GM18498 (cell line): ENCODE results near the gene E2F3.
"Not testable (repeated sequence)": the region's sequence is repeated elsewhere in the genome, so short reads cannot be mapped to it uniquely, and the experiment has no call there.

Experiments used
- ATAC-seq: cut with Tn5 transposase; IDR thresholded peaks from one replicate; pipeline ENCODE4 v1.9.1; 2021; ENCODE audit warnings: mild to moderate bottlenecking, moderate library complexity; ENCODE audit not compliant: unreplicated experiment

E2F3 gene

DNA sequence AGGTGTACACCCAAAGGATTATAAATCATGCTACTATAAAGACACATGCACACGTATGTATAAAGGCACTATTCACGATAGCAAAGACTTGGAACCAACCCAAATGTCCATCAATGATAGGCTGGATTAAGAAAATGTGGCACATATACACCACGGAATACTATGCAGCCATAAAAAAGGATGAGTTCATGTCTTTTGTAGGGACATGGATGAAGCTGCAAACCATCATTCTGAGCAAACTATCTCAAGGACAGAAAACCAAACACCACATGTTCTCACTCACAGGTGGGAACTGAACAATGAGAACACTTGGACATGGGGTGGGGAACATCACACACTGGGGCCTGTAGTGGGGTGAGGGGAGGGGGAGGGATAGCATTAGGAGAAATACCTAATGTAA is 123.5 kb downstream of the E2F3 start:
- not testable (repeated sequence) for ATAC-seq

DNA sequence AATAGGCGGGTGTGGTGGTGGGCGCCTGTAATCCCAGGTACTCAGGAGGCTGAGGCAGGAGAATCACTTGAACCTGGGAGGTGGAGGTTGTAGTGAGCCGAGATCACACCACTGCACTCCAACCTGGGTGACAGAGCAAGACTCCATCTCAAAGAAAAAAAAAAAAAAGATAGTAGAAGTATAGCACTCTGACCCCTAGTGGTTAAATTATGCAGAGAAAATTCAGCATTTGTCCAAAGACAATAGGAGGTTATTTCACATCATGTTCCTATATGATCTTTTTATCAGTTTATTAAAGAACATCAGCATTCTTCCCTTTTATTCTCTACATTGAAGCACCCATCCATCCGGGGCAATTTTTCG is 127.4 kb downstream of the E2F3 start:
- ATAC-seq, result peak; percentile 58

DNA sequence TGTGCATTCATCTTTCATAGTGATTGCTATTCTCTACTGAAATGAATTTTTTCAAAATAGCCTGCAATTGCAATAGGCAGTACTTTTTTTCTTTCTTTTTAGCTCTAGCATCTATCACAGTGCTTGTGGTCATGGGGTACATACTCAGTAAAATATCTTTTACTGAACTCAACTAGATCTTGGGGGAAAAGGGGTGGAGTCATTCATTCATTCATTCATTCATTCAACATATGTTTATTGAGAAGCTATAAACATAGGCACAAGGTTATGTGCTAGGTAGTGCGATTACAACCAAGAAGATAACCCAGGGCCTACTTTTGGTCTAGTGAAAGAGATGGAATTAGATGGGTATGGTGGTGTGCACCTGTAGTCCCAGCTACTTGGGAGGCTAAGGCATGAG is 131.2 kb downstream of the E2F3 start:
- ATAC-seq, result no peak

DNA sequence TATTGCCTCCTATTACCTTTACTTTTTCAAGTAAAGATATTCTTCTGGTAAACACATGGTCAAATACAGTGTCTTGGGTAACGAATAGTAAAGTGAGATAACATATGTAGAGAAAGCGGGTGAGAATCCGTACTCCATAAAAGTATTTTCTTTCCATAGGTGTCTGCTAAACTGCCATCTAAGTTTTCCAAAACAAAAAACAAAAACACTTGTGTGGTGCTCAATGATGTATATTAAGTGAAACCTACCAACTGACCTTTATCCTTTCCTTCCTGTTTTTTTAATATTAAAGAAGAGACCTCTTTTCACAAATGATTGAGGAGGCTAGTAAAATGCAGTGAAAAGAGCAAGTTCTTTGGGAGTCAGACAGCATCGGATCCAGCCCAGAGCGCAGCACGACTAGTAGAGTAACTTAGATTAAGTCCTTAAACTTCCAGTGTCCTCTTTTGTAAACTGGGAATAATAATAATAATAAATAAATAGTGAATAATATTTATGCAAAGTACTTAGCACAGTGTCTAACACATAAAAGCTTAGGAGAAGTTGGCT is 132.1 kb downstream of the E2F3 start:
- ATAC-seq, result no peak

DNA sequence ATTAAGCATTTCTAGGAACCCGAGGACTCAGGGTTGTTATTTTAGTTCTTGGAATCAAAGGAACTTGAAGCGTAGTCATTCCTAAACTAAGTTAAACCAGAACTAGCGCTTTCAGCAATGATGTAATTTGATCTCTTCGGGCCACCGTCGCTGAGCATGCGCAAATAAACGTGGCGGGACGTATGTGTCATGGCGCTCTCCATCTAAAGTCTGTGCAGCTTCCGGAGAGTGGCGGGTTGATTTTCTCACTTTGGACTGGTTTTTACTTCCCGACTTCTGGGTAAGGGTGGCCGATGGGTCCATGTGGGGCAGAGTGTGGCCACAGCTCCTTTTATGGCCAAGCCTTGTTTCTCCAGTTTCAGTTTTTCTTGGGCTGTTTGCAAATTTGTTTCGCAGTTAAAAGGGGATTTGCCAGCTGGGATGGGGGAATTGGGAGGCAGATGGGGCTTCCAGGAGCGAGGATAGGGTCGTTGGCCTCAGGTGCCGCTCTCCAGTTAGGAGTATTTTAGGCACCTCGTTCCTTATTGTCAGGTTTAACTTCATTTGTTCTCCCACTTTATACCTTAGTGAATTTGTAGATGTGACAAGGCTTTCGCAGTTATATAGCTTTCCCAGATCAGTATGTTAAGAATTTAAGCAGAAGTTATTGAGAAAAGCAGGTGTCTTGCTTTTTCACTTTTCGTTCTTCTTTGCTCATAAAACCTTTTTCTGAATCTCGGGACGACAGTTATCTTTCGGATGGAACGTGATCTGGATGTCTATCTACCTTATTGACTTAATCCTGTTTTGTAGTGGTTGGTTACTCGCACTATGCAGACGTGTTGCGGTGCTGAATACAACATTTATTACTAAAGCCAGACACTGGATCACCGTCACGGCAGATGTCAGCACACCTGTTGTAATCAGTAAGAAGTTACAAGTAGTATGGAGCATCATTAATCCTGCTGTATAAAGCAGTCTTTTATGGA is 132.9 kb downstream of the E2F3 start, which contains the start of gene CDKAL1:
TSS of gene CDKAL1 (plus strand) at position 163 of the 968 bp plus-strand sequence. CDS start 11,894 bp downstream, outside the sequence.
- peak; percentile 87 for ATAC-seq

GRCh38 chr6:20538131-20538662 is 136.5 kb downstream of the E2F3 start:
- no peak for ATAC-seq

- no peak for ATAC-seq
Measured at GRCh38 chr6:20538907-20539306, 137.2 kb downstream of the E2F3 start.

- no peak for ATAC-seq
Measured at GRCh38 chr6:20539387-20539786, 137.7 kb downstream of the E2F3 start.

- no peak for ATAC-seq
Measured at GRCh38 chr6:20540683-20541082, 139.0 kb downstream of the E2F3 start.

DNA sequence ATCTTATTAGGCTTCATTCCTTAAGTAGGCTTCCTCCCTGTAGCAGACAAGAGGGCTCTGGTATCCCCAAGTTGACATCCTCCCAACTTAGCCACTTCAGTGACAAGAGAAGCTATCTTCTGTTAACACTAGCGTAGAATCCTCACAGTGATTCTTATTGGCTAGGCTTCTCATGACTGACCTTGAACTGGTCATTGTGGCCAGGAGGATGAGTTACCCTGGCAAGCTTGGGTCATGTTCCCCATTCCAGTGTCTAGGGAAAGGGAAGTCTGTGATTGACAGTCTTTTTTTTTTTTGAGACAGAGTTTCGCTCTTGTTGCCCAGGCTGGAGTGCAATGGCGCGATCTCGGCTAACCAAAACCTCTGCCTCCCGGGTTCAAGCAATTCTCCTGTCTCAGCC is 139.7 kb downstream of the E2F3 start:
- ATAC-seq, result no peak

GRCh38 chr6:20542927-20543602 is 141.4 kb downstream of the E2F3 start:
- ATAC-seq, result peak; percentile 99
